Body of pancreas (tissue), 4 donors: Measurements from ENCODE around the gene CCDC188. TPM values are rescaled to one million over a fixed set of nuclear protein-coding genes. Genes with fewer than 3 reads are reported as not detected.

ENCODE experiments used
- ATAC-seq: fragments of 150-250 bp; one replicate; pipeline ENCODE4 v1.9.1; 2016
- DNase-seq, 4 donors: peaks; one replicate each; pipeline ENCODE4 v3.0.0-alpha.2; 2019
- H3K27ac ChIP-seq, 4 donors: fragments of 200-600 bp; sonication (generic); 1 replicate in 3 of 4; 2 replicates in 1 of 4; pipeline versions ENCODE4 v1.5.1 to v1.6.1; 2016 to 2019; ENCODE audit warnings: mild to moderate bottlenecking in 1 of 4, mixed read lengths in 1 of 4, moderate library complexity in 1 of 4
- H3K27me3 ChIP-seq, 2 donors: fragments of 200-600 bp; sonication (generic); one replicate each; pipeline ENCODE4 v1.6.0; 2016; ENCODE audit warnings: mild to moderate bottlenecking in 1 of 2
- H3K36me3 ChIP-seq, 2 donors: fragments of 200-600 bp; sonication (generic); replicated peaks in 1 of 2; 2 replicates each; pipeline ENCODE4 v1.5.1; 2016; ENCODE audit warnings: low read depth in 2 of 2; ENCODE audit not compliant: insufficient read depth in 1 of 2
- H3K4me1 ChIP-seq: fragments of 200-600 bp; sonication (generic); one replicate; pipeline ENCODE4 v1.6.0; 2016
- H3K4me3 ChIP-seq, 2 donors: fragments of 200-600 bp; sonication (generic); 1 replicate in 1 of 2; 2 replicates in 1 of 2; pipeline ENCODE4 v1.5.1; 2016 to 2019
- H3K9me3 ChIP-seq, 3 donors: fragments of 200-600 bp; sonication (generic); 1 replicate in 2 of 3; 2 replicates in 1 of 3; pipeline ENCODE4 v1.5.1; 2016
- CTCF ChIP-seq, 7 experiments: fragments of 450-650 bp in 4 of 7; fragments of 200-600 bp in 3 of 7; sonication (generic) in 3 of 7; IDR thresholded peaks; one replicate each; pipeline ENCODE4 v1.5.1; 2016 to 2019; ENCODE audit warnings: antibody characterized with exemption in 7 of 7
- POLR2A ChIP-seq, 3 donors: fragments of 450-650 bp; IDR thresholded peaks; one replicate each; pipeline ENCODE4 v1.6.1; 2016; ENCODE audit warnings: antibody characterized with exemption in 3 of 3, mild to moderate bottlenecking in 2 of 3
- WGBS, 2 donors: methylation state at CpG; one replicate each; pipeline ENCODE4 v1.1.5; 2017; 5-methylcytosine and 5-hydroxymethylcytosine counted together
- intact Hi-C: fragments of 100-400 bp; cut with DNase I; formaldehyde crosslinking; loops from one replicate; pipeline ENCODE4 v1.15.1; 2023
- total RNA-seq, 2 donors: library from RNA; depleted of rRNA; stranded (reverse); fragments of >200 nt; gene quantifications; one replicate each; pipeline ENCODE4 v1.1.0, GENCODE V29; 2016

Gene CCDC188
- total RNA-seq, 2 donors from 2014 or later = not detected

DNA sequence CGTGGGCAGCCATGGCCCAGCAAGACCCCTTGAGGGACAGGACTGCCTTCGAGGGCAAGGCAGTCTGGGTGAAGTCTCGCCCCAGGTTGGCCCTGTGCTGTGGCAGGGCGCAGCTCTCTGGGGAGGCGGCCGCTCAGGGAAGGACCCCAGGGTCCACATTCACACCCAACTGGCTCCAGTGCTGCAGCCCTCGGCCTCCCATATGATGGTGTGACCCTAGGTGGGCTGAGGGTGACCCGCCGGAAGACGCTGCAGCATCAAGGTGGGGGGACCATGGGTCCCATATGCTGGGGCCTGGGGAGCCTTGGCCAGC, 28.0 kb upstream of the CCDC188 start:
- Histone ChIP-seq H3K27me3 (no peaks in the 10 kb centered on the region), H3K4me1 (no peaks in the 10 kb centered on the region), H3K4me3 (no peak overlapping the region), H3K9me3 (no peaks in the 10 kb centered on the region), H3K27ac (no peak overlapping the region), H3K36me3 (no peaks in the 10 kb centered on the region)
- DNase-seq = no peak
- WGBS, 2 donors = 88% methylated on average over 9 of the region's 10 CpGs; no CpG with 5 or more reads in 1 of the 2 donors
- intact Hi-C loops = no loop called here
- no peak for ATAC-seq
- TF ChIP-seq CTCF (IDR thresholded peaks at IDR 0.05) (no peak), POLR2A (IDR thresholded peaks at IDR 0.05) (no peak)

- H3K36me3 ChIP-seq = no peaks in the 10 kb centered on the region
- H3K9me3 ChIP-seq = no peaks in the 10 kb centered on the region
- 81 to 100% methylated on average over 2 to 26 of the region's 29 CpGs for WGBS, 2 donors
- no peaks in the 10 kb centered on the region for H3K4me1 ChIP-seq
- no peak overlapping the region for H3K27ac ChIP-seq
- DNase-seq = no peak
- no peaks in the 10 kb centered on the region for H3K27me3 ChIP-seq
- intact Hi-C loops = no loop called here
- TF ChIP-seq CTCF (IDR thresholded peaks at IDR 0.05) (no peak), POLR2A (IDR thresholded peaks at IDR 0.05) (no peak)
- ATAC-seq = no peak
- no peak overlapping the region for H3K4me3 ChIP-seq
Measured at GRCh38 chr22:20178075-20178914, 27.4 kb upstream of the CCDC188 start.

- Histone ChIP-seq H3K4me3 (no peak overlapping the region), H3K27ac (no peak overlapping the region), H3K4me1 (no peaks in the 10 kb centered on the region), H3K36me3 (no peaks in the 10 kb centered on the region), H3K9me3 (no peaks in the 10 kb centered on the region), H3K27me3 (no peaks in the 10 kb centered on the region)
- DNase-seq (no peak), ATAC-seq (no peak)
- intact Hi-C loops = no loop called here
- 74 to 85% methylated on average over 11 to 21 of the region's 21 CpGs for WGBS, 2 donors
- TF ChIP-seq CTCF (IDR thresholded peaks at IDR 0.05) (no peak), POLR2A (IDR thresholded peaks at IDR 0.05) (no peak)
Measured at GRCh38 chr22:20177217-20177911, 26.5 kb upstream of the CCDC188 start.

GRCh38 chr22:20176421-20177085, 25.7 kb upstream of the CCDC188 start:
- no peak for TF ChIP-seq CTCF (IDR thresholded peaks at IDR 0.05)
- no peak for TF ChIP-seq POLR2A (IDR thresholded peaks at IDR 0.05)
- Histone ChIP-seq H3K27me3 (no peaks in the 10 kb centered on the region), H3K27ac (no peak overlapping the region), H3K36me3 (no peaks in the 10 kb centered on the region), H3K4me1 (no peaks in the 10 kb centered on the region), H3K4me3 (no peak overlapping the region), H3K9me3 (no peaks in the 10 kb centered on the region)
- WGBS, 2 donors = 78 to 79% methylated on average over 14 to 17 of the region's 17 CpGs
- intact Hi-C loops = no loop called here
- no peak for ATAC-seq
- DNase-seq = no peak
